Ammon's horn (tissue), 1 donor: ENCODE data around the gene HSPA1B.
"Not testable (repeated sequence)": the region's sequence is repeated elsewhere in the genome, so short reads cannot be mapped to it uniquely, and the experiment has no call there.

Source experiments
- DNase-seq: peaks from one replicate; pipeline ENCODE4 v3.0.0-alpha.2; 2016; ENCODE audit warnings: low spot score

HSPA1B gene

GRCh38 chr6:31829633-31830283 is 2.2 kb downstream of the HSPA1B start:
- DNase-seq, result peak; percentile 57

- DNase-seq, result no peak
Observed at GRCh38 chr6:31830886-31831335, 3.4 kb downstream of the HSPA1B start.

GRCh38 chr6:31831350-31832215 is 4.0 kb downstream of the HSPA1B start:
- DNase-seq, result no peak

- peak; percentile 84 for DNase-seq
Observed at GRCh38 chr6:31834367-31835250, 7.1 kb downstream of the HSPA1B start.

- no peak for DNase-seq
Observed at GRCh38 chr6:31836047-31836473, 8.5 kb downstream of the HSPA1B start.

GRCh38 chr6:31836474-31837368 is 9.2 kb downstream of the HSPA1B start:
- no peak for DNase-seq

GRCh38 chr6:31837369-31838113 is 10.0 kb downstream of the HSPA1B start:
- no peak for DNase-seq

GRCh38 chr6:31838114-31838553 is 10.6 kb downstream of the HSPA1B start:
- DNase-seq, result not testable (repeated sequence)

- no peak for DNase-seq
Observed at GRCh38 chr6:31838968-31839367, 11.4 kb downstream of the HSPA1B start.

- DNase-seq, result not testable (repeated sequence)
Observed at GRCh38 chr6:31839779-31840126, 12.2 kb downstream of the HSPA1B start.

- DNase-seq, result no peak
Observed at GRCh38 chr6:31842053-31842452, 14.5 kb downstream of the HSPA1B start.

GRCh38 chr6:31844507-31844906 is 17.0 kb downstream of the HSPA1B start:
- no peak for DNase-seq

- DNase-seq, result no peak
Observed at GRCh38 chr6:31847276-31847978, 19.9 kb downstream of the HSPA1B start.

GRCh38 chr6:31850765-31851484 is 23.4 kb downstream of the HSPA1B start:
- DNase-seq, result no peak

- DNase-seq, result no peak
Observed at GRCh38 chr6:31851485-31851832, 23.9 kb downstream of the HSPA1B start.

GRCh38 chr6:31851980-31852718 is 24.6 kb downstream of the HSPA1B start:
- not testable (repeated sequence) for DNase-seq

GRCh38 chr6:31857774-31858173 is 30.2 kb downstream of the HSPA1B start:
- DNase-seq, result not testable (repeated sequence)

- DNase-seq, result no peak
Observed at GRCh38 chr6:31858707-31859106, 31.2 kb downstream of the HSPA1B start.
